KMS-11 (cell line): ENCODE results near the gene EPS8L3.
A peak's percentile ranks its signal among the peaks of the same experiment; 100 is the strongest.

ENCODE experiments used
- H2AFZ ChIP-seq: fragments of 200-600 bp; sonication (generic); 2 replicates; pipeline ENCODE4 v1.6.1; 2016; ENCODE audit warnings: antibody characterized with exemption, mixed run types, low read depth
- H3K27ac ChIP-seq: fragments of 200-600 bp; sonication (generic); 2 replicates; pipeline ENCODE4 v1.6.1; 2016; ENCODE audit warnings: mild to moderate bottlenecking, mixed run types
- H3K27me3 ChIP-seq: fragments of 200-600 bp; sonication (generic); 2 replicates; pipeline ENCODE4 v1.6.1; 2017; ENCODE audit warnings: mild to moderate bottlenecking, low read depth, mixed run types, moderate library complexity; ENCODE audit not compliant: insufficient read depth
- H3K36me3 ChIP-seq: fragments of 200-600 bp; sonication (generic); 2 replicates; pipeline ENCODE4 v1.6.1; 2017; ENCODE audit warnings: mild to moderate bottlenecking, mixed run types; ENCODE audit not compliant: insufficient read depth
- H3K4me1 ChIP-seq: fragments of 200-600 bp; sonication (generic); 2 replicates; pipeline ENCODE4 v1.6.1; 2016; ENCODE audit warnings: mild to moderate bottlenecking, low read depth, mixed run types; ENCODE audit not compliant: poor library complexity, severe bottlenecking
- H3K4me2 ChIP-seq: fragments of 200-600 bp; sonication (generic); 2 replicates; pipeline ENCODE4 v1.7.0; 2016; ENCODE audit warnings: mild to moderate bottlenecking, mixed run types
- H3K4me3 ChIP-seq: fragments of 200-600 bp; sonication (generic); IDR thresholded peaks from 2 replicates; pipeline ENCODE4 v1.6.1; 2017; ENCODE audit warnings: low read depth, low read length, mixed read lengths; ENCODE audit not compliant: insufficient read depth
- H3K79me2 ChIP-seq: fragments of 200-600 bp; sonication (generic); 2 replicates; pipeline ENCODE4 v1.6.1; 2016; ENCODE audit warnings: low read depth, mixed run types; ENCODE audit not compliant: insufficient read depth
- H3K9ac ChIP-seq: fragments of 200-600 bp; sonication (generic); 2 replicates; pipeline ENCODE4 v1.6.1; 2016; ENCODE audit warnings: mild to moderate bottlenecking, mixed run types
- H4K20me1 ChIP-seq: fragments of 200-600 bp; sonication (generic); 2 replicates; pipeline ENCODE4 v1.6.1; 2016; ENCODE audit warnings: mild to moderate bottlenecking, mixed run types; ENCODE audit not compliant: insufficient read depth
- TF ChIP-seq, protein P1 (sequence below): fragments of 200-600 bp; sonication (generic); conservative IDR thresholded peaks from 2 replicates; pipeline ENCODE4 v1.6.1; 2017; ENCODE audit warnings: low read depth, mild to moderate bottlenecking, antibody characterized with exemption, low read length, moderate library complexity, mixed read lengths

Gene EPS8L3

DNA sequence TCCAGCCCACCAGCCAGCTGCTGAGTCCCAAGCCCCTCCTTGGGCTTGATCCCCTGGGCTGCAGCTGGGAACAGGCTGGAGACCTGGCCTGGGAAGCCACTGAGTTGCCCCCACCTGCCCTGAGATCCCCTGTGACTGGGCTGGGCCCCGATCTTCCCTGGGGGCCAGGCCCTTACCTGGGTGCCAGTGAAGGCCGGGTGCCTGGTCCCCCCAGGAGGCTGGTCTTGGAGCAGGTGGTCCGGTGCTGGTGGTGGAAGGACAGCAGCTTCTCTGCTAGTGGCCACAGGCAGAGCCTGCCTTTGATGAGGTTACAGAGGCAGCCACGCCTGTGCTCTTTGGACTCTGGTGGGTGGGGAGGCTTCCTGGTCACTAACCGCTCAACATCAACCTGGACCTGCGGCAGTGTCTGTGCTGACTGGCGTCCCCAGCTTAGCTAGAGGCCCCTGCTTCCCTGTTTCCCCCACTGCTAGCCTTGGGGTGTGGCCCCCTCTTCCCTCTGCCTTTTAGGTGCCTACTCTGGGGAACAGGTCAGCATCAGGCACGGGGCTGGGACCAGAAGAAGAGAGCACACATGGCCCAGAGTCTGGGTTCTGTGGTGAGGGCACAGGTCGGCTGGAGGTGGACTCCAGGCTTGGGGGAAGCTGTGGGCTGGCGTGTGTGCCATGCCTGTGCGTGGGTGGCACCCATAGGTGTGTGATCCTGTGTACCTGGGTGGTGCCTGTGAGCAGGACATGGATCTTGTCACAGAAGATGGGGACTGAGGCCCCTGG is at the start of gene EPS8L3:
Gene EPS8L3, minus strand, starts transcription at position 278 of the 770 bp plus-strand sequence. CDS start 2,174 bp downstream, outside the sequence.
- no peak within 1 kb of the TSS for H3K4me2 ChIP-seq
- no peak within 1 kb of the TSS for H3K27ac ChIP-seq
- no peak within 1 kb of the TSS for H3K9ac ChIP-seq
- no peaks in the 10 kb centered on the region for H3K79me2 ChIP-seq
- H3K27me3 ChIP-seq, result no peaks in the 10 kb centered on the region; the same call in 1 of the 2 replicates
- H3K4me3 ChIP-seq, result no peak within 1 kb of the TSS
- H4K20me1 ChIP-seq, result no peaks in the 10 kb centered on the region
- H3K4me1 ChIP-seq, result no peaks in the 10 kb centered on the region
- H3K36me3 ChIP-seq, result no peaks in the 10 kb centered on the region
- no peak within 1 kb of the TSS for H2AFZ ChIP-seq
- TF ChIP-seq, protein P1, sequence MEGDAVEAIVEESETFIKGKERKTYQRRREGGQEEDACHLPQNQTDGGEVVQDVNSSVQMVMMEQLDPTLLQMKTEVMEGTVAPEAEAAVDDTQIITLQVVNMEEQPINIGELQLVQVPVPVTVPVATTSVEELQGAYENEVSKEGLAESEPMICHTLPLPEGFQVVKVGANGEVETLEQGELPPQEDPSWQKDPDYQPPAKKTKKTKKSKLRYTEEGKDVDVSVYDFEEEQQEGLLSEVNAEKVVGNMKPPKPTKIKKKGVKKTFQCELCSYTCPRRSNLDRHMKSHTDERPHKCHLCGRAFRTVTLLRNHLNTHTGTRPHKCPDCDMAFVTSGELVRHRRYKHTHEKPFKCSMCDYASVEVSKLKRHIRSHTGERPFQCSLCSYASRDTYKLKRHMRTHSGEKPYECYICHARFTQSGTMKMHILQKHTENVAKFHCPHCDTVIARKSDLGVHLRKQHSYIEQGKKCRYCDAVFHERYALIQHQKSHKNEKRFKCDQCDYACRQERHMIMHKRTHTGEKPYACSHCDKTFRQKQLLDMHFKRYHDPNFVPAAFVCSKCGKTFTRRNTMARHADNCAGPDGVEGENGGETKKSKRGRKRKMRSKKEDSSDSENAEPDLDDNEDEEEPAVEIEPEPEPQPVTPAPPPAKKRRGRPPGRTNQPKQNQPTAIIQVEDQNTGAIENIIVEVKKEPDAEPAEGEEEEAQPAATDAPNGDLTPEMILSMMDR, result no peak

- Histone ChIP-seq H3K4me1 (peaks cover 71% of the 10 kb centered on the region), H2AFZ (no peak overlapping the region), H3K4me2 (no peak overlapping the region), H3K36me3 (no peaks in the 10 kb centered on the region), H3K9ac (no peak overlapping the region), H4K20me1 (no peaks in the 10 kb centered on the region), H3K27ac (no peak overlapping the region), H3K4me3 (no peak overlapping the region), H3K27me3 (no peaks in the 10 kb centered on the region), H3K79me2 (no peaks in the 10 kb centered on the region)
- TF ChIP-seq, protein P1, result no peak
Measured at GRCh38 chr1:109812691-109813393, 49.1 kb upstream of the EPS8L3 start.

- Histone ChIP-seq H3K4me3 (no peak overlapping the region), H3K36me3 (no peaks in the 10 kb centered on the region), H3K4me2 (no peak overlapping the region), H4K20me1 (no peaks in the 10 kb centered on the region), H3K27ac (no peak overlapping the region), H3K27me3 (no peaks in the 10 kb centered on the region), H2AFZ (no peak overlapping the region), H3K79me2 (no peaks in the 10 kb centered on the region), H3K4me1 (peaks cover 71% of the 10 kb centered on the region), H3K9ac (no peak overlapping the region)
- TF ChIP-seq, protein P1, result no peak
Measured at GRCh38 chr1:109808703-109809102, 45.0 kb upstream of the EPS8L3 start.

DNA sequence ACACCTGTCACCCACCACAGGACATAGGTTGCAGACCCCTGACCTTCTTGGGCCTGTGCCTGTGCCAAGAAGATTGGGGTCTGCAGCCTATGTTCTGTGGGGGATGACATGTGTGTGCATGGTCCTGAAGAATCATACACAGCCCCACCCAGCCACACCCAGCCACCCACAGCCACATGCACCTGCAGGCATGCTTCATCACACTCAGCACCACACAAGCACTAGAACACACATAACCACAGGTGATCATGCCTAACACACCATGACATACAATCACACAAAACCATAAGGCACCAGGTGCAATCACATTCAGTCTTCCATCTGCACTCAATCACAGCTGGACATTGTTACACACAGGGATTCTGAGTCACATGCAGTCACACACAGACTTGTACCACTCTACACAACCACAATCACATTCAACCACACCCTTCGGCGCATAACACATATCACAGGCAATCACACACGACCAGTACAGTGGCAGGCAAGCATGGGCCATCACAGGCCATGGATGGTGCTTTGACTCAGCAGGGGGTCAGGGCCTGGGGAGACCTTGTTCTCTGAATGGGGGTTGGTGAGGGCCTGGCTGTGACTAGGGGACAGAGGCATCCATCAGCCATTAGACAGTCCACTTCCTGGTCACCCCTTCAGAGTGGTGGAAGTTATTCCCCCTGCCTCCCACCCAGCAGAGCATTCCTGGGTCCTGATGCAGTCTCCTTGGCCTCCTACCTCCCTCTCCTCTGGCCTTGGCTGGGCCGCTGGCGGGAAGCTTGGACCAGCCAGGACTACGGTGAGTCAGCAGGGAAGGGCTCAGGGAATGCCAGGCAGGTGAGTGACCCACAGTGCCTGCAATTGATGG is 44.3 kb upstream of the EPS8L3 start:
- TF ChIP-seq, protein P1, result no peak
- Histone ChIP-seq H3K4me2 (peak overlapping the region; percentile 58), H3K36me3 (no peaks in the 10 kb centered on the region), H2AFZ (no peak overlapping the region), H3K27ac (peak overlapping the region; percentile 50; the same call in 1 of the 2 replicates), H3K27me3 (no peaks in the 10 kb centered on the region), H3K9ac (no peak overlapping the region), H3K4me1 (peaks cover 71% of the 10 kb centered on the region), H3K4me3 (no peak overlapping the region), H3K79me2 (no peaks in the 10 kb centered on the region), H4K20me1 (no peaks in the 10 kb centered on the region)
